Mesendoderm (in vitro differentiated cells): Measurements from ENCODE around the gene MUC5B. TPM values are rescaled to one million over a fixed set of nuclear protein-coding genes. Genes with fewer than 3 reads are reported as not detected.

ENCODE experiments used
- DNase-seq: peaks from one replicate; pipeline ENCODE4 v3.0.0; 2013
- H2AK5ac ChIP-seq: 2 replicates; pipeline ENCODE4 v1.6.1; 2013; ENCODE audit warnings: low read length, inconsistent platforms
- H2BK120ac ChIP-seq: 2 replicates; pipeline ENCODE4 v1.6.1; 2013; ENCODE audit warnings: low read depth, mild to moderate bottlenecking, low read length, moderate library complexity, mixed read lengths
- H2BK15ac ChIP-seq: replicated peaks from 2 replicates; pipeline ENCODE4 v1.6.1; 2013; ENCODE audit warnings: low read depth, mild to moderate bottlenecking, moderate library complexity
- H2BK5ac ChIP-seq: 2 replicates; pipeline ENCODE4 v1.6.1; 2013; ENCODE audit warnings: low read length, inconsistent platforms
- H3K18ac ChIP-seq: 2 replicates; pipeline ENCODE4 v1.6.1; 2013; ENCODE audit warnings: mild to moderate bottlenecking, low read length, mixed read lengths
- H3K23ac ChIP-seq: one replicate; pipeline ENCODE4 v1.6.1; 2013; ENCODE audit warnings: low read length
- H3K27ac ChIP-seq: 2 replicates; pipeline ENCODE4 v1.5.1; 2013; ENCODE audit warnings: low read depth, mild to moderate bottlenecking, inconsistent platforms, low read length, moderate library complexity
- H3K27me3 ChIP-seq: 2 replicates; pipeline ENCODE4 v1.6.1; 2013; ENCODE audit warnings: low read length, control low read depth, mild to moderate bottlenecking, inconsistent platforms; ENCODE audit not compliant: insufficient read depth, poor library complexity
- H3K36me3 ChIP-seq: 2 replicates; pipeline ENCODE4 v1.6.1; 2013; ENCODE audit warnings: low read length, inconsistent platforms; ENCODE audit not compliant: control insufficient read depth, insufficient read depth
- H3K4ac ChIP-seq: one replicate; pipeline ENCODE4 v1.6.1; 2013; ENCODE audit warnings: low read depth, mild to moderate bottlenecking, low read length, moderate library complexity
- H3K4me1 ChIP-seq: 2 replicates; pipeline ENCODE4 v1.6.1; 2013; ENCODE audit warnings: low read depth, low read length, inconsistent platforms; ENCODE audit not compliant: control insufficient read depth
- H3K4me2 ChIP-seq: 2 replicates; pipeline ENCODE4 v1.6.1; 2013; ENCODE audit warnings: low read length
- H3K4me3 ChIP-seq: 2 replicates; pipeline ENCODE4 v1.5.1; 2013; ENCODE audit warnings: mild to moderate bottlenecking, low read length
- H3K56ac ChIP-seq: one replicate; pipeline ENCODE4 v1.6.1; 2013; ENCODE audit warnings: low read length
- H3K79me1 ChIP-seq: 2 replicates; pipeline ENCODE4 v1.6.1; 2013; ENCODE audit warnings: low read length, inconsistent platforms
- H3K79me2 ChIP-seq: 2 replicates; pipeline ENCODE4 v1.6.1; 2013; ENCODE audit warnings: mild to moderate bottlenecking, low read length; ENCODE audit not compliant: control insufficient read depth, insufficient read depth
- H3K9ac ChIP-seq: 2 replicates; pipeline ENCODE4 v1.6.1; 2013; ENCODE audit warnings: low read length, inconsistent platforms
- H4K5ac ChIP-seq: one replicate; pipeline ENCODE4 v1.6.1; 2013; ENCODE audit warnings: low read length
- H4K8ac ChIP-seq: one replicate; pipeline ENCODE4 v1.6.1; 2013; ENCODE audit warnings: low read depth, mild to moderate bottlenecking, control low read depth, low read length, moderate library complexity
- WGBS: extraction: QIAGEN DNeasy Blood & Tissue Kit; methylation state at CpG from one replicate; pipeline ENCODE4 v1.1.7; 2013; ENCODE audit warnings: low lambda C conversion rate, missing lambda C conversion rate; ENCODE audit not compliant: insufficient coverage; ENCODE audit errors: extremely low coverage; 5-methylcytosine and 5-hydroxymethylcytosine counted together
- small RNA-seq: library from polyadenylated mRNA; stranded (forward); fragments of <200 nt; extraction: miRNeasy Mini kit (QIAGEN cat#:217004); gene quantifications from one replicate; pipeline ENCODE3, GENCODE V24; 2013; ENCODE audit not compliant: insufficient read depth

The MUC5B gene

DNA sequence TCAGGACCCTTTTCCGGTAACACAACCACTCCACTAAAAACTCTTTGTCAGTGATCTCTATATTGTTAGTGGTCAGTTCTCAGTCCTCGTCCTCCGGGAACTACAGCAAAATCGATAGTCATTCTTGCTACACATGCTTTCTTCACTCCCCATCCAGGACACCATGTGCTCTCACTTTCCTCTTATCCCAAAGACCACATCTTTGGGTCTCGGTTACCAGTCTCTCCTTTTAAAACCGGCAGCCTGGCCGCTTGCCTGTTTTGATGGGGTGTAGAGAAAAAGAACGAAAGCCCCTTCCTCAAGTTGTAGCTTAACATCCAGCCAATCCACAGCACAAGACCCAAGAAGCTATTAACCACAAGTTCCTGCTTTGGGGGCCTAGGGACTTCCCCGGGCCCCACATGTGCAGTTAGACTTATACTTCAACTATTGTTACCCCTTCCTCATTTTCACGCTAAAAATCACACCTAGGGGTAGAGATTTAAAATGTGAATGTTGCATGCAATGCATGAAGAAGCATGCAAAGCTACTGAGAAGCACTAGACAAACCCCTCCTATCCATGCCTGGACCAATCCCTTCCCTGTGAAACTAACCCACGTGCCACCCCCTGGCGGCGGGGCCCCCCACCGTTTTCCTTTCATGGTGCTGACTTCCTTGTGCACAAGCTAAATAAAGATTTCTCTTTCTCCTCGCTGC lies 88.1 kb downstream of the MUC5B start:
- WGBS, result no CpG with 5 or more reads among the region's 15 CpGs
- Histone ChIP-seq H3K27me3 (no peaks in the 10 kb centered on the region), H3K79me1 (peaks cover 13% of the 10 kb centered on the region), H2BK5ac (no peak overlapping the region), H3K4me1 (no peaks in the 10 kb centered on the region), H2AK5ac (no peak overlapping the region), H3K79me2 (peaks cover 17% of the 10 kb centered on the region), H3K36me3 (no peaks in the 10 kb centered on the region), H3K4me3 (no peak overlapping the region), H2BK120ac (no peak overlapping the region), H3K9ac (no peak overlapping the region), H4K5ac (no peak overlapping the region), H3K27ac (no peak overlapping the region), H3K18ac (no peak overlapping the region), H2BK15ac (no peak overlapping the region), H3K4ac (no peak overlapping the region), H4K8ac (no peak overlapping the region), H3K4me2 (no peak overlapping the region), H3K56ac (no peak overlapping the region), H3K23ac (no peak overlapping the region)
- DNase-seq, result no peak

Small RNAs within 50 kb of the gene (small RNA-seq; reads per million reads assigned to genes)
- not detected for gene MIR6744
